NCI-H2227 (cell line): ENCODE results near the gene RALGPS1.

Experiments used
- DNase-seq: peaks from one replicate; lab custom pipeline; 2025; ENCODE audit not compliant: unreplicated experiment; lab: John Stamatoyannopoulos, UW

The RALGPS1 gene

DNA sequence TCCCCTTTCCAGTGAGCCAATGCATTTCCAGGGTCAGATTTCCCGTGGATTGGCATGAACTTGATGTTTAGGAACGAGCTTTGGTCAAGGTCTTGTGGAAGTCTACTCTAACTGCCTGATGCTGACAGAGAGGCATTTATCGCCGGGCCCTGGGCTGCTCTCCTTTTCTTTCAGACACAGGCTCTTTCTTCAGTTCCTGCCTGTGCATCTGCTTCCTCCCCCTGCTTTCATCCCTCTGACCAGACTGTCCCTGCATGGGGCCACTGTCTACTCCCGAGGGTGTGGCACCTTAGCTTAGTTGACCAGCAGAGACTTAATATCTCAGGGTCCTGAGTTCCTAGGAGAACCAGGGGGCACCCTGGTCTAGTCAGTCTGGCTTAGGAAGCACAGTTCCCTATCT is 41.2 kb downstream of the RALGPS1 start:
- DNase-seq, result no peak

DNA sequence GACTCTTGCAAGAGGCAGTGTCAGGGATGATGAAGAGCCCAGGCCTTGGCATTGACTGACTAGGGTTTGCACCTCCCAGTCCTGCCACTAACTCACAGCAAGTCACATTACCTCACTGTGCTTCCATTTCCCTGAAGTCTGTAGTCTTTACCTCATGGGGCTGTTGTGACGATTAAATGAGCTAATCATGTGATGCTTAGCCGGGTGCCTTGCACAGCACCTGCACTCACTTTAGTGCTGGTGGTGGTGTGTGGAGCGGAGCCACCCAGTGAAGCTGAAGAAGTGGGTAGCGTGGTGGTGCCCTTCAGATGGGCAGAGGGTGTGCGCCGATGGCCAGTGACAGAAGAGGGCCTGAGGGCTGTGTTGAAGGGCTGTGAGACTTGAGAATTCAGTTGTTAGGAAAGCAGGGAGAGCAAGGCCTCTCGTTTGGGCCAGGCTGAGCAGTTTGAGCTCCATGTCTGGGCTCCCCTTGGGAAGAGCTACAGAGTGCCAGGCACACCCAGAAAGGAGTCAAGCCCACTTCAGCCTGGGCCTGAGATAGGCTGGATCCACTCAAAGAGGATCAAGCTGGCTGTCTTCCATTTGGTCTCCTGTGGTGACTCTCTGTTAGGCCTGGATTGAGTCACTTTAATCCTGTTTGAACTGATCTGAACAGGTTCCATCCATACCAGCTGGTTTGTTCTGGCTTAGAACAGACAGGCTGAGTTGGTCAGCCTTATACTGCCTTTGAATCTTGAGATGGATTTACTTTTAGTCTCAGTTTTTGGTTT is 42.5 kb downstream of the RALGPS1 start:
- no peak for DNase-seq

DNA sequence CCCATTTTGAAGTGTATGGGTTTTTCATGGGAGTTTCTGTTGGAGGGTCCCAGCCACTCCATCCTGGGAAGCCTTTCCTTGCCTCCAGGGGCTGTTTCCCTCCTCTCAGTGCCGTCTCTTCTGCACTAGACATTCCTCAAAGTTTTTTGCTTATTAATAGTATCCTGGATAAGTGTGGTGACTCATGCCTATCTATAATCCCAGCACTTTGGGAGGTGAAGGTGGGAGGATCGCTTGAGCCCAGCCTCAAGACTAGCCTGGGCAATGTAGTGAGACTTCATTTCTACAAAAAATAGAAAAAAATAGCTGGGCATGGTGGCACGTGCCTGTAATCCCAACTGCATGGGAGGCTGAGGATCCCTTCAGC is 43.1 kb downstream of the RALGPS1 start:
- no peak for DNase-seq

DNA sequence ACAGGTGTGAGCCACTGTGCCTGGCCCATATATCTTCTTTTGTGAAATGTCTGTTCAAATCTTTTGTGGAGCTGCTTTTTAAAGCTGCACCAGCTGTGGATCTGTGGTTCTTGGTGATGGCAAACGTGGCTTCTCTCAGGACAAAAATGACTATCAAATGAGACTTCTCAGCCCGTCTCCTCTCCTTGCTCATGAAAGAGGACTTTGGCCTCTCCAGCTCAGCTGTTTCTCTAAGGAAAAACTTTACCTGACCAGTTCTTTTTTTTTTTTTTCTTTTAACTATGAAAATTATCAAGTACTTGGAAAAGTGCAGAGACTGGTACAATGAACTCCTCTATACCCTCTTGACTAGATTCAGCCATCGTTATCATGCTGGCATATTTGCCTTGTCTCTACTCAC is 44.8 kb downstream of the RALGPS1 start:
- DNase-seq, result no peak

DNA sequence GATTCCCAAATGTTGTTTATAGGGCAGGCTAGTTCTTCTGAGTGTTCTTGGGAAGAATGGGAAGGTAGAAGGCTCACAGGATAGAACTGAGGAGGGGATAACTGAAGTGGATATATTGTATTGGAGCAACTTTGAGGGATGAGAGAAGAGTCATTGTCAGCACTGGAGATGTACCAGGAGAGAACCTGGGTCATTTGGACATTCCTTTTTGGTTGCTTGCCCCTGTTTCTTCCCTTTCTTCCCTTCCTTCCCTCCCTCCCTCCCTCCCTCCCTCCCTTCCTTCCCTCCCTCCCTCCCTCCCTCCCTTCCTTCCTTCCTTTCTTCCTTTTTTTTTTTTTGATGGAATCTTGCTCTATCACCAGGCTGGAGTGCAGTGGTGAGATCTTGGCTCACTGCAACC is 45.3 kb downstream of the RALGPS1 start:
- no peak for DNase-seq

DNA sequence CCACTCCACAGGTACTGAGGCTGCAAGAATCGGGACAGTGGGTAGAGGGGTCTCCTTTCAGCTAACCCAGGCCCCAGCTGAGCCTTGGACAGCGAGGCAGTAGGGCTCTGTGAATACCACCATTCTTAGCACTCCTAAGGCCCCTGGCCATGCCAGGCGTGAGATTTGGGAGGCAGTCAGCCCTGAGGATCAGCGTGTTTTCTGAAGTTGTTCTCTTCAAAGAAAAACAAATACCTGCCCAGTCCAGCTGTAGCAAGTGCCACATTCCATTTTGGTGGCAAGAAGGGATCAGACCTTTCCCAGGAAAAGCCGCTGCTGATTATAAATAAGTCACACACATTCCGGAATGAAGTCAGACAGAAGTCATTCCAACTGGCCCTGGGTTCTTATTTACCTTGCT is 47.8 kb downstream of the RALGPS1 start:
- DNase-seq, result no peak

DNA sequence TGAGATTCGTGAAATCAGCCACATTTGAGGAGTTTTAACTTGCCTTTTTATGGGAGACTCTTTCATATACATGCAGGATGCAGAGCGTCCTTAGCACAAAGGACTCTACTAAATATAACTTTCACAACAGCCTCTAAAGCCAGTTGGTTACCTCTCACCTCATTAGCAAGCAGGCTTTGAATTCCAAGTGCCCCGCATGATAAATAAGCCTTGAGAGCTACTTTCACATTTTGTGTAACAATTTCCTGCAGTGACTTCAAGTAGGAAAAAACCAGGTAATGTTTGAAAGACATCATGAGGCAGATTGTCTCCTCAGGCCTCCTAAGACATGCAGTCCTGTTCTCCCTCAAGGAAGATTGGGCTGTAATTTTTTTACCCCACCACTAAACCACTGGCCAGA is 50.5 kb downstream of the RALGPS1 start:
- DNase-seq, result no peak

DNA sequence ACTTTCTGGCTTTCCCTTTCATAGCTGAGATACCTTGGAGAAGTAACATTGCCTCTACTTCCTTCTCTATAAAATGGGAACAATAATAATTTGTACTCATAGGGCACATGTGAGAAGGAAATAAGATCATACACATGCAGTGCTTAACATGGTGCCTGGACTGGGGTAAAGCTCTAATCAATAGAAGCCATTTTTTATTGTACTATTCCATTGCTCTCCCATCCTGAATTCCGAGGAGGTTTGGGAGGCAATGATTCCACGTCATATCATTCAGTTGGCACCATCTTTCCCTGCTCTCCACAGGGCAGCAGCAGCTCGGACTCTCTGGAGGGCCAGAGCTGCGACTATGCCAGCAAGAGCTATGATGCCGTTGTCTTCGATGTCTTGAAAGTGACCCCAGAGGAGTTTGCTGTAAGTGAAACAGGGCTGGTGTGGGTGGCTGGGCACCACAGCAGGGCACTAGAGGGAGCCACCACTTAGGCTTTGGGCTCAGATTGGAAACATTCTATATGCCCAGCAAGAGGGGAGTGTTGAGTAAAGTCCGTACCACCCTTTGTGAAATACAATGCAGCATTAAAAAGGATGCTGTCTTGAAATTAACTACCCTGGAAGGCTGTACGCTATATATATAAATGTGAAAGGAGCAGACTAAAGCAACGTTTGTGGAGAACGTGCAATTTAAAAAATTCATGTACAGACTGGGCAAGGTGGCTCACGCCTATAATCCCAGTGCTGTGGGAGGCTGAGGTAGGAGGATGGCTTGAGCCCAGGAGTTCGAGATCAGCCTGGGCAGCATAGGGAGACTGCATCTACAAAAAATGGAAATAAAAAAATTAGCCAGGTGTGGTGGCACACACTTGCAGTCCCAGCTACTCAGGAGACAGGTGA is 51.2 kb downstream of the RALGPS1 start:
- peak; percentile 21 for DNase-seq

DNA sequence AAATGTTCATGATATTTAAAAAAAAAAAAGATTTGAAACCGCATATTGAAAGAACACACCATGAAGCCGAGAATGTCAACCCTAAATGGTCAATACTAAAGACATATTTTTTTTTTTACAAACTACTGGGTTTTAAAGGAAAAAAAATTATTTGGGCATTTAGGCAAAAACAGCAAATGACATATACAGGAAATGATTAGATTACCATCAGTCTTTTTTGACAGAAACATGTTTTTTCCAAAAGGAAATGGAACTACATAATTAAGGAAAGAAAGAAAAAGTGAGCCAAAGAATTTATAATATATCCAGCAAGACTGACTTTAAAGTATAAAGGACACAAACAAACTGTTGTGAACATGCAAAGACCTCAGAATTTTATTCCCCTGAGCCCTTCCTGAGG is 56.7 kb downstream of the RALGPS1 start:
- no peak for DNase-seq

DNA sequence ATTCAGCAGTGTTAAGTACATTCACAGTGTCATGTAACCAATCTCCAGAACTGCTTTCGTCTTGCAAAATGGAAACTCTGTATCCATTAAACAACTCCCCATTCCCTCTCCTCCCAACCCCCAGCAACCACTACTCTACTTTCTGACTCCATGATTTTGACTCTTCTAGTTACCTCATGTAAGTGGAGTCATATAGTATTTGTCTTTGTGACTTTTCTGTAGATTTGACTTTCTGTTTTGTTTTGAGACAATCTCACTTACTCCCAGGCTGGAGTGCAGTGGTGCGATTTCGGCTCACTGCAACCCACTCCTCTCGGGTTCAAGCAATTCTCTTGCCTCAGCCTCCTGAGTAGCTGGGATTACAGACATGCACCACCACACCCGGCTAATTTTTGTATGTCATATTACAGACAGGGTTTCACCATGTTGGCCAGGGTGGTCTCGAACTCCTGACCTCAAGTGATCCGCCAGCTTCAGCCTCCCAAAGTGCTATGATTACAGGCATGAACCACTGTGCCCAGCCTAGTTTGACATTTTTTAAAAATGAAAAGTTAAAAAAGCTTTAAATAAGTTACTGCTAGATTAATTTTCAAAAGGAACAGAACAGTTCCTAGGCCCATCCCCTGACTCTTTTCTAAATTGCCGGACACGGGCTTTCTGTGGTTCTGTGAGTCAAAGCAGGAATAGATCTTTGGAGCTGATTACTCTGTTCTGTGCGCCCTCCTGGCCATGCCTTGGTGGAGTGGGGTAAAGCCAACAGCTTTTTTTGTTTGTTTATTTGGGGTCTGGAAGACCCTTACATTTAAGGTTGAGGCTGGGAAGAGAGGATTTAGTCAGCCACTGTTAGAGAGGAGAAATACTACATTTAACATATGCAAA is 59.3 kb downstream of the RALGPS1 start:
- DNase-seq, result no peak

DNA sequence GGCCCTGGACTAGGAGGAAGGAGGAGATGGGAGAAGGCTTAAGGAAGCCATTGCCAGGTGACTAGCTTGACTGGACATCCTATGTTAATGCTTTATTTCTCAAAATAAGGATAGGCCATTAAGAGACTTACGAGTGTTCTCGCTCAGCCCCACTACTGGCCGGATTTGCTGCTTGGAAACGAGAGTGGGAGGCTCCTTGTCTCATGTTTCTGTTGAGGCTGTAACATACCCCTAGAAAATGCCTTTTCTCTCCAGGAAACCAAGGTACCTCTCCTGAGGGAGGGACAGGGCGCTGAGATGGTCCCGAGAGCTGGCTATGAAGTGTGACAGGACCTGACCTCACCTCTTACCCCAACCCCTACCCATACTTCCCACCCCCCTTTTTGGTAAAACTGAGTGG is 60.0 kb downstream of the RALGPS1 start:
- DNase-seq, result no peak

DNA sequence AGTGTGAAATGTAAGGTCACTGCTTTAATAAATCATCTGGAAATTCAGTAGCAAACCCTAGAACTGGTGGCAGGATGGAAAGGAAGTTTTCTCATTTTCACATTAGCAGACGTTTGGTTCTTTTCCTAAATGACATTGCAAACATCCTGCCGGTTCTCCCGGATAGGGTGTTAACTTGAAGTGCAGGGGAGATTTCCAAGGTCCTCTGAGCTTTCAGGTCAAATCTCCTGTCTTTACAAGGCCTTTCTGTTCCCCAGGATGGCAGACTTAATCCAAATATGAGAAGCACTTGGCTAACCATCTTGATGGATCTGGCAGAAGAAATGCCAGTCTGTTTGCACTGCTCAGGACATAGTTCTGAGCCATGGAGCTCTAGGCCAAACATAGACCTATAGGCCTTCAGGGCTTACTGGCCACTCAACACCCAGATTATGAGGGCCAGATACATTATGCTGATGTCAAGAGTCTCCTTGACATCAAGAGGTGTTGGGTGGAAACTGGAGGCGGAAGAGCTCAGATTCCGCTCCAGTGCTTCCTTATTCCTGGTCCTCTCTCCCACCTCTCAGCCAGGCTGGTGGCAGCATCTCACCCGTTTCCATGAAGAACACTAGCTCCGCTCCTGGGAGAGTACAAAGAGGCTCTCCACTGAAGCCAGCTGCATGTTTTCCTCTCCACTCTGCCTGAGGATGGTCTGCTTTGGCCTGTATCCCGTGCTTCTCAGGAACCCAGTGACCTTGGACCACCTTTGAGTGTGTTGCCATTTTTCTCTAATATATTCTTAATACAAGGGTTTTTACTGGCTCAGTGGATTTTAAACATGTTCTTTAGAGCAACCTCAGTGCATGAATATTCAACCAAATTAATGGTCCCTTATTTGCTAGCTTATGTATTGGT is 61.0 kb downstream of the RALGPS1 start:
- DNase-seq, result no peak

DNA sequence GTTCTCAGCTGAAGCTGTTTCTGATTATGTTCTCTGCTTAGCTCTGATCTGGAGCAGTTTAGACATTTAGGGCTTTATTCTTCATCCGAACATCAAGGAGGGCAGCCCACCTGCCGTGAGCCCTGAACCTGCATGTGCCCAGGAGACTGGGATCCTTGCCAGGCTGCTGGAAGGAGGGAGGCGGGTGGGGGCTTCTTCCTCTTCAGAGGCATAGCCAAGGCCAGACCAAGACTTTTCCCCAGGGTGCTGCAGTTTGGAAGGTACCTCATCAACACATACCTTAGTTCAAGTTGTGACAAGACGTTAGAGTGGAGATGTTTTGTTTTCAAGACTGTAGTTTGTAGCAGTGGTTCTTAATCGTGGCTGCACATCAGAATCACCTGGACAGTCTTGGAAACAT is 64.9 kb downstream of the RALGPS1 start:
- no peak for DNase-seq

DNA sequence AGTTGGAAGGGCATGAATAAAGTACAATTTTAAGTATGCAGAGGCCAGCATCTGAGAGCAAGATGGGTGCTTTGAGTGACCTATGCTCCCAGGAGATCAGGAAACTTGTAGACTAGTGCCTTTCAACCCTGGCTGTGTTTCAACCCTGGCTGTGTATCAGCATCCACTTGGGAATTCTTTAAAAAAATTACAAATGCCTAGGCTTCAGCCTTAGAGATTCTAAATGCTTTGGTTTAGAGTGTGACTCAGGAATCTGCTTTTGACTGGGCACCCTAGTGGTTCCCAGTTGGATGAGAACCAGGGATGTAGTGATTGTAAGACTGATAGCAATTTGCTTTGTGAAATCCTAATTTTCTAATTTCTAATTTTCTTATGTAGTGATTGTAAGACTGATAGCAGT is 65.6 kb downstream of the RALGPS1 start:
- no peak for DNase-seq

DNA sequence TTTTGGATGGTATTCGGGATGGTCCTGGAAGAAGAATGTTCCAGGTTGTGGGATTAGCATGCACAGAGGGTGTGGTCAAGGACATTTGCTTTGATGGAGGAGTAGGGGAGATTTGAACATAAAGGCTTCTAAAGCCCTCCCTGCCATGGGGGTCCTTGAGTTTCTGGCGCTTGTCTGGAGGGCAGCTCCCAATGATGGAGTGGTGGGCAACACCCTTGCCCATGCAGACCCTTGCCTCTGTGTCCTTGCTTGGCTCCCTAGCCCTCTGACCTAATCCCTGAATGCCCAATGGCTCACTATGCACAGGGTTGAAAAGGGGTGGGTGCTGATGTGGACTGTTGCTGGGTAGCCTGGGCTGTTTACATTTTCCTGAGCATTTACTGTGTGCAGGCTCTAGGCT is 66.6 kb downstream of the RALGPS1 start:
- DNase-seq, result no peak

DNA sequence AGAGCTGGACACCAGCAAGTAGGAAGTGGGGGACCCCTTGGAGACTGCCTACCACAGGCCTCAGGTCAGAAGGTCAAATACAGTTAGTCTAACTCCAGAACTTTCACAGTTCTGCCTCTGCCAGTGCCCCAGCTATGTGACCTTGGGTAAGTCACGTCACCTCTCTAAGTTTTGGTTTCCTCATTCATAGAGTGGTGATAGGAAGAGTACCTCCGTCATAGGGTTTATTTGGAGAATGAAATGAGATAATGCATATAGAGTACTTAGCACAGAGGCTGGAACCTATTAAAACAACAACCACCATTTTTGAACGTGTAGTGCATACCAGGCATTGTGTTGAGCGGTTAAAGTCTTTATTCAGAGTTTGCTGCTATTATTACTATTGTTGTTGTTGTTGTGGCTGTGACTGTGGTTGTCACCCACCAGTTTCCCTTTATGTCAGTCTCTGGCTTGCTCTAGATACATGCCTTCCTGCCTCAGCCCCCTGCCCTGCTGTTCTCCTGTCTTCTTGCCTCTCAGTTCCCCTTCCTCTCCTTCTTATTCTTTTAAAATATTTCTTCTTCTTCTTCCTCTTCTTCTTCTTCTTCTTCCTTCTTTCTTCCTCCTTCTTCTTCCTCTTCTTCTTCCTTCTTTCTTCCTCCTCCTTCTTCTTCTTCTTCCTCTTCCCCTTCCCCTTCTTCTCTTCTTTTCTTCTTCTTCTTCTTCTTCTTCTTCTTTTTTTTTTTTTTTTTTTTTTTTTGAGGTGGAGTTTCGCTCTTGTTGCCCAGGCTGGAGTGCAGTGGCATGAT is 67.8 kb downstream of the RALGPS1 start:
- DNase-seq, result no peak

DNA sequence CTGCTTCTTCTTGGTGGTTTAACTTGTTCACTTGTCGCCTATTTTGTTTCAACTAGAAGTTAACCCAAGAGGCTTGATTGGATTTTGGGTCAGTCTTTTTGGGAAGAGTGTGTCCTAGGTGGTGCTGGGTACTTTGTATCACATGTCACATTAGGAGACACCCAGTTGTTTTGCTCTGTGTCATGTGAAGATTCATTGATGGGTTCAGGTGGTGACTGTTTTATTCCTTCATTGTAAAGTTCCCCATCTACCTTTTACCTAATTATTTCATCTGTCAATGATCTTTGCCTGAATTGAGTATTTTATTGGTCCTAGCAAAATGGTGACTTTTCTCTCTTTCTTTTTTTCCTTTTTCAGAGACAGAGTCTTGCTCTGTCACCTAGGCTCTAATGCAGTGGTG is 69.2 kb downstream of the RALGPS1 start:
- DNase-seq, result no peak

DNA sequence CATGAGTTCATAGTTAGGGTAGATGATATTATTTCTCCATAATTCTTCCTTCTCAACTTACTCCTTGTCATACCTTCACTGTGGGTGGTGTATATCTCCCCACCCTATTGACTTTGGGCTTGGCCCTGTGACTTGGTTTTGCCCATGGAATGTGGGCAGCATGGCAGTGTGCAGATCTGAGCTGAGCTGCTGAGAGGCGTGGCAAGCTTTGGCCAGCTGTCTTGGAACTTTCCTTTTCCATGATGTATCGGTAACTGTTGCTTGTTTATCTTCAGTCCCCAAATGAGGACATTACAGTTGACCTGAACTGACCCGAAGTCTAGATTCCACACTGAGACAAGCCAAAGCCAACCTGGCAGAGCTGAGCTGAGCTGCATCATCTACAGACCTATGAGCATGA is 70.4 kb downstream of the RALGPS1 start:
- no peak for DNase-seq

DNA sequence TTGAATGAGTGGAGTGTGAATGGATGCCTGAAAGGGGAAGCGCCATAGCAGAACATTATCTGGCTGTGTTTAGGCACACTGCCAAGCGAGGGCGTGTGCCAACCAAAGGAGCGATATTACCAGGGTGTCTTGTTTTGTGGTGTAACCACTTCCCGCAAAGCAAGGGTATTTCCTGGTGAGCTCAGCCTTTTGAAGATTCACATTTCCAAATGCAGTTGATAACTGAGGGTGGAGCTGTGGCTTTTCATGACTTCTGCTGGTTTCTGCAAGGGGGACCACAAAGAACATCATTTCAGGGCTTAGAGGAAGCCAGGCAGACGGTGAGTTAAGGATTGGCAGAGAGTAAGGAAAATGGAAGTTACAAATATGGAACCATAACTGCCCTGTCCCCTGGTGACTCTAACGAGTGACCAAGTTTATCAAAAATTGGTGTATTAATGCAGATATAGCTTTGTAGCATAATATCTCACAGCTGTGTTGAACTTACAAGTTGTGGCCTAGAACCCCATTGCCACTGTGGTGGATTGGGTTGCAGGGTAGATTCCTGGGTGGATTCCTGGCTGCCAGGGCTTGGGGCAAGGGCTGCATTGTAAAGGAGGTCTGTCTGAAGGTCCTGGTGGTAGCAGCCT is 71.4 kb downstream of the RALGPS1 start:
- DNase-seq, result no peak
